CD4-positive, alpha-beta T cell treated with Interleukin-17A for 1 hour (primary cell): ENCODE data around the gene CLTB.

ENCODE experiments used
- DNase-seq: peaks from one replicate; pipeline ENCODE4 v3.0.0-alpha.2; 2020

CLTB gene

DNA sequence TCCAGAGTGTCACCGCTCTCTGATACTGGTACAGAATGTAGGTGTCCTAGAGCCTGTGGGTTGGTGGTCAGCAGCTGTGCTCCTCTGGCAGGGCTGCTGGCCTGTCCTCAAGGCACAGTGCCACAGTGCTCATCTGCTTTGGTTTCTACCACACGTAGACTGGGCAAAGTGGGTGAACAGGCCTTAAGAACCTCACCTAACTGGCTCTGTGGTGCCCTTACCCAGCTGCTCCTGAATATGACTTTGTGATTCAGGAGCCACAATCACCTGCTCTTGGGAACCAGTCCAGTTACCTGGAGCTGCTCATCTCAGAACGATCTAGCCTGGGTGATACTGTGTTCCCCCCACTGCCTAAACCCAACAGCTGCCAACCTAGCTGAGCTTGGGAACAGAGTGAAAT is 34.4 kb downstream of the CLTB start:
- no peak for DNase-seq

DNA sequence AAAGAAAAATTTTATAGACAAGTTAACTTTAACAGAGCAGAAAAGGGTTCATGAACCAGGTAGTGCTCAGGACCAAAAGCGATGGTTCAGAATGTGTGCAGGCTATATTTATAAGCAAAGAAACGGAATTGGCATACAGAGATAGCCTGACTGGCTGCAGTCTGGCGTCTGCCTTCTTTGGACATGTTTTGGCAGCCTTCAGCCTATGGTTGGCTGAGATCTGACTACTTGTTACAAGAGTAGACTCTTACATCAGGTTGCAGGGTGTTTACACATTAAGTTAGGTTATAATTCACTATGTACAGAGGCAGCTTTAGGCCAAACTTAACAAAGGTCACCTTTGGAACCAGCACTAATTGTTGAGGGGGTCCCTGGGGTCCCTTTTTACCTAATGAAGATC is 34.9 kb downstream of the CLTB start:
- no peak for DNase-seq

DNA sequence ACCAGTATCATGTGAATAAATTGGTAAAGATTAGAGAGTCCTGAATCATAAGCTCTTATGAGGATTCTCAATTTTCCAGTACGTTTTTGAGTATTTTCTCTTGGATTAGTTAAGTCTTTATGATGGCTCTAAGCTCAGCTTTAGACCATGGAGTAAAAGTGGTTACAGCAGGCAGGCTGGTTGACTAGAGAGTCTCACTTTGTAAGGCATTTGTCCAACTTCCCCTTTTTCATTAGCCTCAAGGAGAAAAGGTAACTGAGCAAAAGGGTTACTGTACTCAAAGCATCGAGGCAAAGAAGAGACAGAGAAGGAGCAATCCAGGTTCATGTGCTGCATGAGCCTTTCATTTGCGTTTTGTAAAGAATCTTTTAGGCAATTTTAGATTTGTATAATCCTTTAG is 36.5 kb downstream of the CLTB start:
- DNase-seq, result no peak

DNA sequence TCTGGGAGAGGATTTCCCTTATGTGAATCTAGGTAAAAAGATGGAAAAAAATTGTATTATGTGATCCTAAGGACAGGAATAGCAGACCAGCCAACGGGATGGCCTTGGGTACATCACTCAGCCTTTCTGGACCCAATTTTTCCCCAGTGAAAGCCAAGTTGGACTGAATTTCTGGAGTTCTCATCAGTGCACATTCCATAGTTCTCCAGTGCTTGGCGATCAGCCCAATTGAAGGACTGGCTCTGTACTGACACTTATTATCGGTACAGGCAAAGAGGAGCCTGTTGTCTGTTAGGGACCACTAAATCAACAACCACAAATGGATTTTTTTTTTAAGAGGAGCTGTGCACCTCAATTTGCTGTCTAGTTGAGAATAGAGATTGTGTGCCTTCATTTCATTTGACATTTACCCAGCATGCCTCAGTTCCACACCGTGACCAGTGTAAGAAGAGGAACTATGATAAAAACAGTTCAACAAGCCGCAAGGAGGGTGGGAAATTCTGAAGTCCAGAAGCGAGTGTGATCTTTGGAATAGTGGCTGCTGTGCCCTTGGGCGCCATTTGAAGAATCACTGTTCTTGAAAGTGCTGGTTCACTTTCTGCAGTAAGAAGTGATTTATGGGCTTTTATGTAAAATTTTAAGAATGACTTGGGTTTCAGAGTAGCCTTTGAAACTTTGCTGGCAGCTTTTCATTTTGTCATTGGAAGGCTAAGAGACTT is 43.1 kb downstream of the CLTB start:
- DNase-seq, result no peak

DNA sequence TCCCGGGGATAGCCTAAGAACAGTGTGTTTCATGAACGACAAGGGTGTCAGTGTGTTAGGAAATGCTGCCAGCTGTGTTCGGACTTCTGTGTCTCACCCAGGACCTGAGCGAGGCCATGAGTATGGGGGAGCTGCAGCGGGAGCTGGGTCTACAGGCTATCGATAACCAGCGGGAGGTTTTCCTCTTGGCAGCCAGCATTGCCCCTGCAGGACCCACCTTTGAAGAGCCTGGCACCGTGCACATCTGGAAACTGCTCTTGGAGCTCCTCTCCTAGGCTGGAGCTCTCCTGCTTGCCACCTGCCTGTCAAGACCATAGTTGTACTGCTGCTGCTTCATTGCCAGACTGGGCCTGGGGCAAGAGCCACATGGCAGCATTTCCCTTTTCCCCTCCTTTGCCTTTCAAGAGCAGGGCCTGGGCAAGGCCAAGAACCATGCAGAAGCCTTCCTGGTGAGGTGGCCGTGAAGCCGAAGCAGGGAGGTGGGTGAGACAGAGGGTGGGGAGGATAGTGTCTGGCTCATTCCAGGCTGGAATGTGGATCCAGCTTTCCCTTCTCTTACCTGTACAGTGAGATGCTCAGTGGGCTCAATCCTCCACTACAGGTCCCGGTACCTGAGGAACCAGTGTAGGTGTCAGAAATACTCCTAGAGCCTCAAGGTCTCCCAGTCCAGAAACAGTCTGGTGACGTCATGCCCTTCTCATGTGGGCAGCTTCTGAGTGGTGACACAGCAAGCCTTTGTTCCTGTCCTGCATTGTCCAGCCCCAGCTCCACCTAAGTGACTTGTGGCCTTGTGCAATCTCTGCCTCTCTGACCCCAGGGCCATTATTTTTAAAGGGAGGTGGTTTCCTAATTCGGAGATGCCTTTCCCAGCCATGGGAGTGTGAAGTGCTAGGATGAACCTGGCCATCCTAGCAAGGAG is 44.5 kb downstream of the CLTB start:
- no peak for DNase-seq

DNA sequence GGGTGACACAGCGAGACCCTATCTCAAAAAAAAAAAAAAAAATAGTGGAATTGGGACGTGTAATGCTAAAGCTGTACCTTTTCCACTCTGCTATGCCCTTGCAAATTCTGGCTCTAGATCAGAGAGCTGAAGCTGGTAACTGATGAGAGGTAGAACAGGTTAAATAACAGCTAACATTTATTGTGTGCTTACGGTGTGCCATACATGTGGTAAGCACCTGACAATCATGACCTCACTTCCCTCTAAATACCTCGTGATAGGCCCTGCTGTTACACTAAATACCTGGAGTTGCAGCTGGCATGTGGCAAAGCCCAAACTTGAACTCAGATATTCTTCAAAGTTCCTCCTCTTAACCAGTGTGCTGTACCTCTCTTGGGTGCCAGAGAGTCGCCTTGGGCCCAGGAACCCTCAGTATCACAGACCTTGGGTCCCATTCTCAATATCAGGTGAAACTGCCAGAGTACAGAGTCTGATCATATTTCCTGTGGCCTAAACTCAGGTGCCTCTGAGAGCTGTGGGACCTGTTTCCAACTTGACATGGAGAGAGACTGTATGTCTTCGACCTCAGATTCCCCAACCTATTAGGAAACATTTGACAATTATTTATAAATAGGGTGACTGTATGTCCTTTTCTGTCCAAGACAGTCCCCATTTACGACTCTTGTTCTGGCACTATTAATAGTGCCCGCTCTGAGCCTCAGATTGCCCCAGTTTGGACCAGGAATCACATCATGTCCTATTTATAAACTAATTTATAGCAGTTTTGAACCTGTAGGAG is 46.2 kb downstream of the CLTB start:
- no peak for DNase-seq

DNA sequence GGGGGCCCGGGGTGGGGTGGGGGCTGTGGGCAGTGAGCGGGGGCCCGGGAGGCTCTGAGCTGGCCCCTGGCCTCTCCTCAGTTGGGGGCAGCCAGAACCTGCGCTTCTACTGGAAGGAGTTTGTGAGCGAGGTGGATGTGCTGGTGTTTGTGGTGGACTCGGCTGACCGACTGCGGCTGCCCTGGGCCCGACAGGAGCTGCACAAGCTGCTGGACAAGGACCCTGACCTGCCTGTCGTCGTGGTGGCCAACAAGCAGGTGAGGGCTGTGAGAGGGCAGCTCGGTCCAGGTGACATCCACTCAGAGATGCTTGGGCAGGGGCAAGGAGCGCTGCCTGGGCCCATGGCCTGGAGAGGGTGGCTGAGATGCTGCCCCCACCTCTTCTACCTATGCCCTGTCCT is 47.6 kb downstream of the CLTB start:
- DNase-seq, result no peak

DNA sequence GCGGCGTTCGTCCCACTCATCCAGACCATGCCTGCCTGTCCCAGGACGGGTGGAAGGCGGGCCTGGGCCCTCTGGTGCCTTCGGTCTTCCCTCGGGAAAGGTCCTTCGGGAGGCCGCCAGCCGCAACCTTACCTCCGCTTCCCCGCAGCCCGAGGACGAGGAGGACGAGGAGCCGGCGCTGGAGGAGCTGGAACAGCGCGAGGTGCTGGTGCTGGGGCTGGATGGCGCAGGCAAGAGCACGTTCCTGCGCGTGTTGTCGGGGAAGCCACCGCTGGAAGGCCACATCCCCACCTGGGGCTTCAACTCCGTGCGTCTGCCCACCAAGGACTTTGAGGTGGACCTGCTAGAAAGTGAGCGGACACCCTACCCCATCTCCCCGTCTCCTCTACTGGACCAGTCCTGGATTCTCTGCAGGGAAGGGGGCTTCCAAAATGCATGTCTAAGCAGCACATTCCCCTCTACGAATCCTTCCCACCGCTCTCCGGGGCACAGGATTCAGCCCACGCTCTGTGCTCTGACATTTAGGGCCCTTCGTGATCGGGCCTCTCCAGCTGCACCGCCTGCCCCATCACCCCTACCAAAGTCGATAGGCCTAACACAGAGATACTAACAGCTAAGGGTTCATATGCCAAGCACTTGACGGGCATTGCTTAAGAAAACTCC is 50.0 kb downstream of the CLTB start:
- DNase-seq, result no peak

DNA sequence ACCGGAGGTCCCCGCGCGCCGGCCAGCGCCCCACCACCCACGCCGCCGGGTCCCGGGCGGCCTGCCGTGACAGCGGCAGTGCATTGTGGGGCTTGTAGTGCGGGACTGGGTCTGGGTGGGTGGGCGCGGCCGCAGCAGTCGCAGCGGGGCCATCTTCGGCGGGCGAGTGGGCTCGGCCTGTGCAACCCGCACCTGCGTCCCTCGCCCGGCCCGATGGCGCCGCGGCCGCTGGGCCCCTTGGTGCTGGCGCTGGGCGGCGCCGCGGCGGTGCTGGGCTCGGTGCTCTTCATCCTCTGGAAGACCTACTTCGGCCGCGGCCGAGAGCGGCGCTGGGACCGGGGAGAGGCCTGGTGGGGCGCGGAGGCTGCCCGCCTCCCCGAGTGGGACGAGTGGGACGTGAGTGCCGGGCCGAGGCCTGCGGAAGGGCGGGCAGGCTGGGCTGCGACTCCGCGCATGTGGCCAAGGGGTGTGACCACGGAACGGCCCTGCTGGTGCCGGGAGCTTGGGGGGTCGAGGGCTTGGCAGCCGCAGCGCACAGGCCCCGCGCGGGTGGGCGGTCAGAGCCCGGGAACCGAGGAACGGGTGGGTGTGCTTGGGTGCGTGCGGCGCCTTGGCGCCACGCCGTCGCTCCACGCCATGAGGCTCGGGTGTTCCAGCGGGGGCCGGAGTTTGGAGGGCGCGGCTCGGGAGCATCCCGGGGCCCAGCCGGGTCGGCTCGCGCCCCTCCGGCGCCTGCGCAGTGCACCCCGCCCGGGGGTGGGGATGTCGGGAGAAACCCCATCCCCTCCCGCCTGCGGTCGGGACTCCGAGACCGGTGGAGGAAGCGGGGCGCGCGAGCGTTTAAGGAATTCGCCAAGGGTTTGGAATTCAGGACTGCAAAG is 50.7 kb downstream of the CLTB start, which contains the start of gene ARL10:
Gene ARL10 (plus strand): TSS at position 137 of the 881 bp plus-strand sequence. CDS start 77 bp downstream, at position 214.
- DNase-seq, result peak; percentile 58

DNA sequence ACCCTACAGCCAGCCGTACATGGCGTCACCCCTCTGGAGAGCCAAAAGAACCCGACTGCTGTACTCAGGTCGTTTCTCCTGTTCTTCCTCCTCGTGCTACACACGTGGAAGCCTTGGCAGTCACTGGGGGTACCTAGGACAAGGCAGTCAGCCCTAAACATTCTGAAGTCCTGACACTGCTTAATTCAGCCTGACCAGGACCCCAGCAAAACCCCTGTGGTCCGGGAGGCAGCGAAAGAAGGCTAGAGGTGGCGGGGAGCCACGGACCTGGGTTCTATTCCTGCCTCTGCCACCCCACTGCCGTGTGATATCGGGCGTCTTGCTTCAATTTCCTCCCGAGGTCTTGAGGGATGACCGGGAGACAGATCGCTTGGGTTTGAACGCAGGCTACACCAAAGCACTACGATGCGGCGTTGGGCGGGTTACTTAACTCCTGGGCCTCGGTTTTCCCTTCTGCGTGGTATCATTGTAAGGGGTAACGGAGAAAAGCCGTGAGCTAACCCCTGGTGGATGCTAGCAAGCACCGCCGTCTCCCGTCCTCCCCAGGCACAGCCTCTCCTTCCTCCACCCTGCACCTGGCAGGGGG is 51.5 kb downstream of the CLTB start:
- DNase-seq, result no peak

DNA sequence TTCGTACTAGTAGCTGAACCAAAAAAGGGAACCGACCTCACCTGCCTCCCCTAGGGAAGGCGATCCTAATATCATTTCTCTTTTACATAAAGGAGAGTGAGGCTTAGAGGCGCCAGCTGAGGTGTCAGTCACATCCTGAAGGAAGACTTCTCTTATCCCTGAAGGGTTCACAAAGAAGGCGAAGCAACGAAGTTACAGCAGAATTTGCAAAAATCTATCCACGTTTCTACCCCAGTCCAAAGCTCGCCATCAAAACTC is 54.2 kb downstream of the CLTB start:
- DNase-seq, result no peak

DNA sequence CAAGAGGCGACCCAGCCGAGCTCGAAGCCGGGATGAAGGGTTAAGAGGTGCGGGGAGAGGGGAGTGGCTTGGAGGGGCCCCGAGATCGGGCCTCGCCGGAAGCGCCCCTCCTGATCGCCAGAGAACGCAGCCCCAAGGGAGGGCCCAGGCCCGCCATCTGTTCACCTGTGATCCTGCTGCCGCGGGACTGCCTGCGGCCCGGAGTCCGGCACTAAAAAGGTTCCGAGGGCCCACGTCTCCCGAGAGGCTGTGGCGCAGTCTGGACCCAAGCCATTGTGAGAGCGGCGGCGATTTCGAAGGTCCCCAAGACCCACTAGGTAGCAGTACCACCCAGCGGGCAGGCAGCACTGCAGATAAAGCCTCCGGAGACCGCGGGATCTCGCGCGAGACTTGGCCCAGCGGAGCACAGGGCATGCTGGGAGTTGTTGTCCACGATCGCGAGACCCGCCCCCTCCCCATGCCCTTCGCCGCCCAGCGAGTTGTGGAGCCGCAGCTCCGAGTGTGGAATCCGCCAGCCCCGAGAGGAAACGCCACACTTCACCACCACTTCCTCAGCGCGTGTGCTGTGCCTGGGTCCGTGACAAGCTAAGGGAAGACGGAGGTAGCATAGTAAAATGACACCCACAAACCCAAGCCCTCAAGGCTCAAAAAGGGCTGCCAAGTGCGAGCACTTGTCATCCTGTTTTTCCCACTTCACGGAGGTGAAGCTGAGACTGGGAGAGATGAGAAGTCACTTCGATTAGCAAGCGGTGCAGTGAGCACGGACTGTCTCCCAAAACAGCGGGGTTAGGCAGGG is 54.7 kb downstream of the CLTB start, which contains the start of gene KIAA1191:
Gene KIAA1191 (minus strand): TSS at position 328 of the 796 bp plus-strand sequence. CDS start 2,256 bp downstream, outside the sequence.
- peak; percentile 97 for DNase-seq

DNA sequence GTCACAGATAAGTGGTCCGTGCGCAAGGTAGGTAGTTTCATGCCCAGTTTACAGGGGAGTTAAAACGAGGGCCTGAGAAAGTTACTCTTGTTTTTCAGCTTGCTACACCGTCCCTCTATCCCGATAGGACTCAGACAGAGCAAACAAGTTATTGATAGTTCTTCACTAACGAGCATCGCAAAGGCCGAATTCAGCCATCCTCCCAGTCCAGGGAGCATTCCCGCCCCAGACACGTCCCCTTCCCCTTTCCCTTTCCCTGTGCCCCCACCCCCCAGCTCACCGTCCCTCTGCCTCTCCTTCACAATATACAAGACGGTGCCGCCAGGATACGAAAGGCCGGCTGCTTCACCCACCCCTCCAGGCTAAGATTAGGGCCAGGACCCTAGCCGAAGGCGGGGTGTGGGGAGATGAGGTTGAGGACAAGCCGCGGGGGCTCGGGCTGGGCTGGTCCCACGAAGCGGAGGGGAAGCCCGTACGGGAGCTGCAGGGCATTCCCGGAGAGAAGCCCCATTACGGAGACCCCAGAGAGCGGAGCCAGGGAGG is 55.4 kb downstream of the CLTB start:
- no peak for DNase-seq

DNA sequence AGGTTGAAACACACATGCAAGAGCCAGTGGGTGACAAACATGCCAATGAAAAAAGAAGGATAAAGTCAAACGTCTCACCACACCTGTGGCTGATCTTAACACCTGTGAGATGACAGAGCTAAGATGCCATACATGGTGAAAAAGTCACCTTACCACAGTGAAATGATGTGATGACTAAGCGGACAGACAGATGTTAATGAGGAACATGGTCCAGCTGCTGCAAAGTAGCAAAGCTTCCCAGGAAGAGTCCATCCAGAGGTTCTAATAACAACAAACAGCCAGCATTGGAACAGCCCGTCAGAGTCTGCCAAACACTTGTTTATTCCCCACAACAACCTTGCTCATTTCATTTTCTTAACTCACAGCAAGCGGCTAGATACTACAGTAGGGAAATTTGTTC is 56.7 kb downstream of the CLTB start:
- DNase-seq, result no peak

DNA sequence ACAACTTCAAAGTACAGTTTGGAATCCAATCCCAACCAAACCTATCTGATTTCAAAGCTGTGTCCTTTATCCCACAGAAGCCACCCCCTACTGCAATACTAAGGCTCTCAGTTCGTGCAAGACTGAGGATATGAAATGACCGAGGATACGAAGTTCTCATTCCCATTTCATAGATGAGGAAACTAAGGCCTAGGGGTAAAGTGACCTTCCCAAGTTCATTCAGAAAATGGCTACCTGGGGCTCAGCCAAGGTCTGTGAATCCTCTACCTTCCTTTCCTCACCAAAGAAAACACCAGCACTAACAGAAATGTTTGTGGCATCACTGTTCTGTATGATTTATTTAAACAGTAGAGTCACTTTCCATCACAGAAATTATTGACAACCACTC is 60.2 kb downstream of the CLTB start:
- no peak for DNase-seq

DNA sequence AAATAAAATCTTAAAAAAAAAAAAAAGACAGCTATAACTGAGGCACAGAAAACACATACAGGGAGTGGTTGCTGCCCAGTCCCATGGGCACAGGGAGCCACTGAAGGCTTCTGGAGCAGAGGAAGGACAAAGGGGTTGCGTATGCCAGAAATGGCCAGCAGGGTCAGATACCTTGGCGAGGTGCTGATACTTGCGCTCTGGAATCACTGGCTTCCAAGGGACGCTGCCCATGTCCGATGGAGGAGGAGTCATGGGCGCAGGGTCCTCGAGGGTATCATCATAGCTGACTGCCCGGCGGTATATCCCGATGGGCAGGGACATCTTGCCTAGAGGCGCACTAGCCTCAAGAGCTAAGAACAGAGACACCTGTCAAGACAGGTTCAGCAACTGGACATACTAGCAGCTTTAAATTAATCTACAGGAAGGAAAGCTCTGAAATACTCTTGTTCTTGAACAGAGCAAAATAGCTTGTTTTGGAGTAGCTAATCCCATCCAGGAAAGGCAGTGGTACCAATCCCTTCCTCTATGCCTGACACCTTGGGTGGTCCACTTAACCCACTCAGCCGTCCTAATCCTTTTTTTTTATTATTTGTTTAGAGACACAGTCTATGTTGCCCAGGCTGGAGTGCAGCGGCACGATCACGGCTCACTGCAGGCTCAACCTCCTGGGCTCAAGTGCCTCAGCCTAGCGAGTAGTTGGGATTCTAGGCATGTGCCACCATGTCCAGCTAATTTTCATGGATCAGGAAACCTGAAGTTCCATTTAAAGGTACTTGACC is 60.8 kb downstream of the CLTB start:
- DNase-seq, result no peak

DNA sequence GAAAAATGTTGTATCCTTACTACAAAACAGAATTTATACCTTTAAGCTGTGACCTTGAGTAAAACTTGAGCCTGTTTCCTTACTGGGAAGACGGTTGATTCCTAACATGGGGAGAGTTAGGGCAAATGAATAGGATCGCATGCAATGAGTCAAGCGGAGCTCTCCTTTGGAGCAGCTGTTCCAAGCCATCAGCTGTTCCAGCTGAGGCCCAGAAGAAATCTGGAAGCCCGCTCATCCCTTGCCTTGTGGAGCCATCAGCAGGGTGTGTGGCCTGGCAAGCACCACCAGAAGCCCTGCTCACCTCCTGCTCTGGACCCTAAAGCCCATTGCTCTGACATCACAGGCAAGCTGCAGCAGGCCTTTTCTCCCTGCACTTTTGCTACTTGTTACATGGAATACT is 62.8 kb downstream of the CLTB start:
- DNase-seq, result no peak

DNA sequence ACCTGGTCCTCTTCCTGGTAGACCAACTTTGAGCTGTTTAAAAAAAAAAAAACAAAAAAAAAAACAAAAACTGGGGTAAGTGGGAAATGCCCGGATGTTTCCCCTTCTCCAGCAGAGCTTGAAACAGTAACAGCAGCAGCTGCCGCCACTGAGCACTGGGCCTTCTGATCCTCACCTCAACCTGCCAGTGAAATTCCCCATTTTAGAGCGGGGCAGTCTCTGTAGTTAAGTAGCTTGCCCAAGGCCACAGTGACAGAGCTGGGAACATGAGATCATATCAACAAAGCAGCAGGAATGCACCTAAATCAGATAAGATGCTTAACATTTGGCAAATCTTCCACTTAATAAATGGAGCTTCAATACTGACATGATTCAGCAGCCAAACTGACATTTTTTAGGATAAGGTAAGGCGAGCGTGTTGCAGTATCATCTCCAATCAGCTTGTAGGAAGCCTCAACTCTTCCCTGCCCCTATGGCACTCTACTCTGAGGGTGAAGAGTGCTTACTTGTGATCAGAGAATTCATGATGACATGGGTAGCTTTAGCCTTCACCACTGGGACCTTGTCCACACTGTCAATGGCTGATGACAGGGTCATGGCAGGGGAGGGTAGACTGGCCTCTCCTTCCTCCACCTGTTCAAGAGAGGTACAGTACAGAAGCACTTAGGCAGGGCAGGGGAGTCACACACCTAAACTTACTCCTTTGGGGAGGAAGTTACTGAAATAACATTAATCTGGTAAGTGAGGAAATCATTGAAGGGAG is 64.0 kb downstream of the CLTB start:
- DNase-seq, result no peak

DNA sequence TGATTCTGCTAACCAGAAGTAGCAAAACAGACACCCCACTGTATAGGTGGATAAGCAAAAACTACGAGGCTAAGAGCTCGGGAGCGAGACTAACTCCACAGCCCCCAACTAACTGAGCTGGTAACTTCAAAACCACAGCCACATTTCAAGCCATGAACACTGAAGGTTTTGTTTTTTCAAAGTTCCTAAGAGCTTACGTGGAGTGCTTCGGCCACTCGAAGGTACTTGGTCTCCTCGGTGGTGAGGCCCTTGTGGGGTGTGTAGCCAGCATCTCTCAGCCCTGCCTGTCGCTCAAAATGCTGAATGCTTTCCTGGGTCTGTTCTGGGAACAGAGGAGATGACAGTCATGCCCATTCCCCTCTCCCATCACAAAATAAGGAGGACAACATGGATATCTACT is 65.9 kb downstream of the CLTB start:
- no peak for DNase-seq
